GM23338 (cell line): ENCODE measurements around the gene GNB2. TPM values are rescaled to one million over a fixed set of nuclear protein-coding genes. Genes with fewer than 3 reads are reported as not detected.

Experiments
- ATAC-seq: fragments of 200-7000 bp; cut with Tn5 transposase; 3 replicates; pipeline ENCODE4 v1.9.1; 2020
- DNase-seq: peaks from one replicate; pipeline ENCODE4 v3.0.0-alpha.2; 2015; ENCODE audit warnings: low spot score
- H2AFZ ChIP-seq: fragments of 200-600 bp; sonication (generic); 2 replicates; pipeline ENCODE4 v1.8.0; 2016; ENCODE audit warnings: antibody characterized with exemption, mild to moderate bottlenecking, moderate library complexity
- H3F3A ChIP-seq: fragments of 200-600 bp; sonication (generic); replicated peaks from 2 replicates; pipeline ENCODE4 v1.8.0; 2017; ENCODE audit warnings: antibody characterized with exemption, mixed run types, low read depth
- H3K27ac ChIP-seq: fragments of 200-600 bp; sonication (generic); 2 replicates; pipeline ENCODE4 v1.6.1; 2016; ENCODE audit warnings: low read depth
- H3K27me3 ChIP-seq: fragments of 200-600 bp; sonication (generic); 2 replicates; pipeline ENCODE4 v1.8.0; 2016; ENCODE audit warnings: mild to moderate bottlenecking, mixed run types, moderate library complexity; ENCODE audit not compliant: insufficient read depth
- H3K36me3 ChIP-seq: fragments of 200-600 bp; sonication (generic); 2 replicates; pipeline ENCODE4 v1.8.0; 2016; ENCODE audit warnings: mild to moderate bottlenecking; ENCODE audit not compliant: insufficient read depth
- H3K4me1 ChIP-seq: fragments of 200-600 bp; sonication (generic); 2 replicates; pipeline ENCODE4 v1.8.0; 2016; ENCODE audit warnings: mild to moderate bottlenecking, moderate library complexity; ENCODE audit not compliant: insufficient read depth
- H3K4me2 ChIP-seq: fragments of 200-600 bp; sonication (generic); 2 replicates; pipeline ENCODE4 v1.7.1; 2017; ENCODE audit warnings: mixed run types
- H3K4me3 ChIP-seq: fragments of 200-600 bp; sonication (generic); 2 replicates; pipeline ENCODE4 v1.6.1; 2016; ENCODE audit warnings: mixed run types
- H3K79me2 ChIP-seq: fragments of 200-600 bp; sonication (generic); replicated peaks from 2 replicates; pipeline ENCODE4 v1.8.0; 2017; ENCODE audit warnings: mild to moderate bottlenecking; ENCODE audit not compliant: insufficient read depth
- H3K9me2 ChIP-seq: fragments of 200-600 bp; sonication (generic); 2 replicates; pipeline ENCODE4 v1.8.0; 2017; ENCODE audit not compliant: insufficient read depth
- H4K20me1 ChIP-seq: fragments of 200-600 bp; sonication (generic); replicated peaks from 2 replicates; pipeline ENCODE4 v1.8.0; 2017; ENCODE audit warnings: mild to moderate bottlenecking; ENCODE audit not compliant: insufficient read depth
- H3K27ac Mint-ChIP-seq: 2 replicates; pipeline ENCODE4 v1.8.0; 2020; ENCODE audit warnings: inconsistent platforms, mild to moderate bottlenecking, moderate library complexity, mixed read lengths
- H3K27me3 Mint-ChIP-seq: 3 replicates; pipeline ENCODE4 v1.8.0; 2022; ENCODE audit warnings: low read depth, mild to moderate bottlenecking, moderate library complexity, mixed read lengths, inconsistent platforms; ENCODE audit not compliant: insufficient read depth, poor library complexity
- H3K36me3 Mint-ChIP-seq: 3 replicates; pipeline ENCODE4 v1.8.0; 2021; ENCODE audit warnings: low read depth, mild to moderate bottlenecking, inconsistent platforms, moderate library complexity, mixed read lengths
- H3K4me1 Mint-ChIP-seq: 3 replicates; pipeline ENCODE4 v1.8.0; 2020; ENCODE audit warnings: mild to moderate bottlenecking, inconsistent platforms, mixed read lengths
- H3K4me3 Mint-ChIP-seq: 3 replicates; pipeline ENCODE4 v1.8.0; 2021; ENCODE audit warnings: moderate library complexity, mild to moderate bottlenecking, inconsistent platforms, mixed read lengths
- H3K9me3 Mint-ChIP-seq: 3 replicates; pipeline ENCODE4 v1.8.0; 2020; ENCODE audit warnings: moderate library complexity, mild to moderate bottlenecking, inconsistent platforms, mixed read lengths
- CREB1 ChIP-seq: fragments of 250-450 bp; sonication (Bioruptor Pico); IDR thresholded peaks from 2 replicates; pipeline ENCODE4 v1.5.0; 2020; ENCODE audit warnings: low read depth, mild to moderate bottlenecking, moderate library complexity
- EZH2phosphoT487 ChIP-seq: fragments of 200-600 bp; sonication (generic); IDR thresholded peaks from one replicate; pipeline ENCODE4 v1.8.1; 2018; ENCODE audit warnings: antibody characterized with exemption; ENCODE audit not compliant: unreplicated experiment
- STAT1 ChIP-seq: IDR thresholded peaks from one replicate; pipeline ENCODE4 v1.6.1; 2016; ENCODE audit warnings: antibody characterized with exemption; ENCODE audit not compliant: unreplicated experiment
- ZNF331 ChIP-seq: fragments of 250-450 bp; sonication (Bioruptor Pico); IDR thresholded peaks from 2 replicates; pipeline ENCODE4 v1.5.0; 2020; ENCODE audit warnings: low read depth, mild to moderate bottlenecking, moderate library complexity
- polyA plus RNA-seq: library from polyadenylated mRNA; unstranded; fragments of >200 nt; fragmentation: Nextera tagmentation; extraction: Ambion mirVana; gene quantifications from 2 replicates; pipeline ENCODE4 v1.2.1, GENCODE V29; 2016
- total RNA-seq: library from RNA; depleted of rRNA; stranded (reverse); fragments of >200 nt; shearing (Covaris generic); gene quantifications from 2 replicates; pipeline ENCODE4 v1.2.3, GENCODE V29; 2014
- TF ChIP-seq, protein P1 (sequence below): fragments of 250-450 bp; sonication (Bioruptor Pico); IDR thresholded peaks from 2 replicates; pipeline ENCODE4 v1.5.0; 2020; ENCODE audit warnings: mild to moderate bottlenecking, moderate library complexity
- TF ChIP-seq, protein P2 (sequence below): IDR thresholded peaks from one replicate; pipeline ENCODE4 v1.6.1; 2018; ENCODE audit warnings: antibody characterized with exemption; ENCODE audit not compliant: unreplicated experiment
- TF ChIP-seq, protein P3 (sequence below), 2 experiments: fragments of 200-600 bp in 1 of 2; sonication (generic) in 1 of 2; conservative IDR thresholded peaks; 2 replicates each; pipeline versions ENCODE4 v1.5.1 to v1.6.1; 2016 to 2017; ENCODE audit warnings: antibody characterized with exemption in 2 of 2, low read depth in 2 of 2, mild to moderate bottlenecking in 2 of 2, moderate library complexity in 1 of 2

Gene GNB2
- total and polyA plus RNA-seq, 2 experiments from 2014 or later: 112 to 153 TPM

DNA sequence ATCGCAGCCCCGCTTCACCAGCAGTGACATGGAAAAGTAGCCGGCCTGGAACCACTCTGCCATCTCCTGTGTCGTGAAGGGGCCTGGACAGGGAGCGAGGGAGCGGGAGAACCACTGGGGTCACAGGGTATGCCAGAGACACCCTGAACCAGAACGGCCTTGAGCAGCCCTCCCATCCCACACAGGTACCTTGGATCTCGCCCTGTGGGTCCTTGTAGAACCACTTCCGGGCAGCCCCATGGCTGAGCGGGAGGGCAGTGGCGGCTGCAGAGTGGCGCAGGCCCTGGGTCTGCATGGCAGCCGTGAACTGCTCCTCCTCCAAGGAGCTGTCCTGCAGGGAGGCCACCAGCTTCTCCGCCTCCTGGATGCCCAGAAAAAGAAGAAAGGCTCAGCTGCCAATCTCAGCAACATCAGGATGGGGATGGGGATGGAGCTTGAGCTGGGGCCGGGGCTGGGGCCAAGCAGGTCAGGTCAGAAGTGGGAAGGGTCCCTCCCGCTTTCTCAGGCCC, 11.0 kb downstream of the GNB2 start (continued):
- TF ChIP-seq, protein P1, sequence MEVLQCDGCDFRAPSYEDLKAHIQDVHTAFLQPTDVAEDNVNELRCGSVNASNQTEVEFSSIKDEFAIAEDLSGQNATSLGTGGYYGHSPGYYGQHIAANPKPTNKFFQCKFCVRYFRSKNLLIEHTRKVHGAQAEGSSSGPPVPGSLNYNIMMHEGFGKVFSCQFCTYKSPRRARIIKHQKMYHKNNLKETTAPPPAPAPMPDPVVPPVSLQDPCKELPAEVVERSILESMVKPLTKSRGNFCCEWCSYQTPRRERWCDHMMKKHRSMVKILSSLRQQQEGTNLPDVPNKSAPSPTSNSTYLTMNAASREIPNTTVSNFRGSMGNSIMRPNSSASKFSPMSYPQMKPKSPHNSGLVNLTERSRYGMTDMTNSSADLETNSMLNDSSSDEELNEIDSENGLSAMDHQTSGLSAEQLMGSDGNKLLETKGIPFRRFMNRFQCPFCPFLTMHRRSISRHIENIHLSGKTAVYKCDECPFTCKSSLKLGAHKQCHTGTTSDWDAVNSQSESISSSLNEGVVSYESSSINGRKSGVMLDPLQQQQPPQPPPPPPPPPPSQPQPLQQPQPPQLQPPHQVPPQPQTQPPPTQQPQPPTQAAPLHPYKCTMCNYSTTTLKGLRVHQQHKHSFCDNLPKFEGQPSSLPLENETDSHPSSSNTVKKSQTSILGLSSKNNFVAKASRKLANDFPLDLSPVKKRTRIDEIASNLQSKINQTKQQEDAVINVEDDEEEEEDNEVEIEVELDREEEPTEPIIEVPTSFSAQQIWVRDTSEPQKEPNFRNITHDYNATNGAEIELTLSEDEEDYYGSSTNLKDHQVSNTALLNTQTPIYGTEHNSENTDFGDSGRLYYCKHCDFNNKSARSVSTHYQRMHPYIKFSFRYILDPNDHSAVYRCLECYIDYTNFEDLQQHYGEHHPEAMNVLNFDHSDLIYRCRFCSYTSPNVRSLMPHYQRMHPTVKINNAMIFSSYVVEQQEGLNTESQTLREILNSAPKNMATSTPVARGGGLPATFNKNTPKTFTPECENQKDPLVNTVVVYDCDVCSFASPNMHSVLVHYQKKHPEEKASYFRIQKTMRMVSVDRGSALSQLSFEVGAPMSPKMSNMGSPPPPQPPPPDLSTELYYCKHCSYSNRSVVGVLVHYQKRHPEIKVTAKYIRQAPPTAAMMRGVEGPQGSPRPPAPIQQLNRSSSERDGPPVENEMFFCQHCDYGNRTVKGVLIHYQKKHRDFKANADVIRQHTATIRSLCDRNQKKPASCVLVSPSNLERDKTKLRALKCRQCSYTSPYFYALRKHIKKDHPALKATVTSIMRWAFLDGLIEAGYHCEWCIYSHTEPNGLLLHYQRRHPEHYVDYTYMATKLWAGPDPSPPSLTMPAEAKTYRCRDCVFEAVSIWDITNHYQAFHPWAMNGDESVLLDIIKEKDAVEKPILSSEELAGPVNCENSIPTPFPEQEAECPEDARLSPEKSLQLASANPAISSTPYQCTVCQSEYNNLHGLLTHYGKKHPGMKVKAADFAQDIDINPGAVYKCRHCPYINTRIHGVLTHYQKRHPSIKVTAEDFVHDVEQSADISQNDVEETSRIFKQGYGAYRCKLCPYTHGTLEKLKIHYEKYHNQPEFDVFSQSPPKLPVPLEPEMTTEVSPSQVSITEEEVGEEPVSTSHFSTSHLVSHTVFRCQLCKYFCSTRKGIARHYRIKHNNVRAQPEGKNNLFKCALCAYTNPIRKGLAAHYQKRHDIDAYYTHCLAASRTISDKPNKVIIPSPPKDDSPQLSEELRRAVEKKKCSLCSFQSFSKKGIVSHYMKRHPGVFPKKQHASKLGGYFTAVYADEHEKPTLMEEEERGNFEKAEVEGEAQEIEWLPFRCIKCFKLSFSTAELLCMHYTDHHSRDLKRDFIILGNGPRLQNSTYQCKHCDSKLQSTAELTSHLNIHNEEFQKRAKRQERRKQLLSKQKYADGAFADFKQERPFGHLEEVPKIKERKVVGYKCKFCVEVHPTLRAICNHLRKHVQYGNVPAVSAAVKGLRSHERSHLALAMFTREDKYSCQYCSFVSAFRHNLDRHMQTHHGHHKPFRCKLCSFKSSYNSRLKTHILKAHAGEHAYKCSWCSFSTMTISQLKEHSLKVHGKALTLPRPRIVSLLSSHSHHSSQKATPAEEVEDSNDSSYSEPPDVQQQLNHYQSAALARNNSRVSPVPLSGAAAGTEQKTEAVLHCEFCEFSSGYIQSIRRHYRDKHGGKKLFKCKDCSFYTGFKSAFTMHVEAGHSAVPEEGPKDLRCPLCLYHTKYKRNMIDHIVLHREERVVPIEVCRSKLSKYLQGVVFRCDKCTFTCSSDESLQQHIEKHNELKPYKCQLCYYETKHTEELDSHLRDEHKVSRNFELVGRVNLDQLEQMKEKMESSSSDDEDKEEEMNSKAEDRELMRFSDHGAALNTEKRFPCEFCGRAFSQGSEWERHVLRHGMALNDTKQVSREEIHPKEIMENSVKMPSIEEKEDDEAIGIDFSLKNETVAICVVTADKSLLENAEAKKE (CRISPR knock-in tag): no peak

DNA sequence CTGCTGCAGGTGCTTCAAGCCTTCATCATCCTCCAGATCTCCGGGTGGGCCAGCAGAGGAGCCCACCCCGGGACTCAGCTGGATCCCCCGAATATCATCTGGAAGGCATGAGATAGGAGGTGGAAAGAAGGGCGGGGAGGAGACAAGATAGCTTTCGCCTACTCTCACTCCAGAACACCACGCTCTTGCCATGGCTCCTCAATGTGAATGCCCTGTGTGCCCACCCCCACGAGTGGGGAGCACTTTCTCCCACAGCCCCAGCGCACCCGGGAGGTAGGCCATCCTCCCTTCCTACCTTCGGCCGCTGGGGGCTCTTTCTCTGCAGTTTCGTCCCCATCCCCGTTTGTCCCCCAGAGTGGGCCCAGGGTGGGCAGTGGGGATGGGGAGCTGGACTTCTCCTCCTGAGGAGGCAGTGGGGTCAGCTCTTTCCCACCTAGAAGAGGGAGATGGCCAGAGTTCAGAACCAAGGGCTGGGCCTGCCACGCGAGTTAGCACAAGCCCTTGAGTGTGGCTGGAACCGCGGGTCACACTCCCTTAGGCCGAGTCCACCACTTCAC, 11.6 kb downstream of the GNB2 start:
- H3K79me2 ChIP-seq: peaks cover 24% of the 10 kb centered on the region
- Mint-ChIP-seq H3K9me3 (no peaks in the 10 kb centered on the region), H3K36me3 (peaks cover 77% of the 10 kb centered on the region), H3K27ac (no peak overlapping the region), H3K4me3 (no peak overlapping the region), H3K27me3 (peaks cover 17% of the 10 kb centered on the region), H3K4me1 (peaks cover 15% of the 10 kb centered on the region)
- peaks cover 18% of the 10 kb centered on the region for H4K20me1 ChIP-seq
- no peak for TF ChIP-seq CREB1 (CRISPR knock-in tag)
- H3F3A ChIP-seq: peaks cover 24% of the 10 kb centered on the region; the same call in 1 of the 2 replicates
- H3K9me2 ChIP-seq: no peaks in the 10 kb centered on the region
- ATAC-seq: no peak
- no peak for DNase-seq
- H3K36me3 ChIP-seq: peaks cover 7% of the 10 kb centered on the region
- H3K27ac ChIP-seq: no peak overlapping the region
- no peak overlapping the region for H3K4me2 ChIP-seq
- H3K4me3 ChIP-seq: no peak overlapping the region
- H3K27me3 ChIP-seq: no peaks in the 10 kb centered on the region
- peaks cover 7% of the 10 kb centered on the region; the same call in 1 of the 2 replicates for H3K4me1 ChIP-seq
- H2AFZ ChIP-seq: no peak overlapping the region

DNA sequence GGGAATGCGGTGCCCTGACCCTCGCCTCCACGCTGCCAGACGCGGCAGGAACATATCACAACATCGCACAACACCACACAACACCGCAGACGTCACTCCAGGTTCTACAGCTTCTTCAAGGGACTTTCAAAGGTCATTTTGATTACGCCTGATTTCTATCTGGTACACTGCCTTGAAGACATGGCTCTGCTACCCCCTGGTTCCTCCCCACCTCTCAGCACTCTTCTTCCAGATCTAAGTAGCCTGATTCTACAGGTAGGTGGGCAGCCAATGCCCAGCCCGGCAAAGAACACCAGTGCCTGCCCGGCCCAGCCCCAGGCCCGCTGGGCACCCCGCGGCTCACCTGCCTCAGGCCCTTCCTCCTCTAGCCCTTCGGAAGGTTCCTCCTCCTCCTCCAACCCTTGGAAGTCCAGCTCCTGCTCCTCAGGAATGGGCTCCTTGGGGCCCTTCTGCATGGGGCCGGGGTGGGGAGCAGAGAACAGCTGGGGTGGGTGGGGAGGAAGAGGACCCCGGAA, 12.1 kb downstream of the GNB2 start:
- no peaks in the 10 kb centered on the region for H3K9me3 Mint-ChIP-seq
- no peak overlapping the region for H3K4me2 ChIP-seq
- H3K36me3 Mint-ChIP-seq: peaks cover 73% of the 10 kb centered on the region
- no peak overlapping the region for H3K4me3 ChIP-seq
- peaks cover 14% of the 10 kb centered on the region for H3K4me1 Mint-ChIP-seq
- H3F3A ChIP-seq: peaks cover 19% of the 10 kb centered on the region; the same call in 1 of the 2 replicates
- peaks cover 9% of the 10 kb centered on the region for H3K36me3 ChIP-seq
- peaks cover 8% of the 10 kb centered on the region; the same call in 1 of the 2 replicates for H3K4me1 ChIP-seq
- H3K9me2 ChIP-seq: no peaks in the 10 kb centered on the region
- H3K4me3 Mint-ChIP-seq: no peak overlapping the region
- H3K27ac ChIP-seq: no peak overlapping the region
- ATAC-seq (no peak), DNase-seq (no peak)
- peaks cover 17% of the 10 kb centered on the region for H3K27me3 Mint-ChIP-seq
- no peak overlapping the region for H2AFZ ChIP-seq
- H4K20me1 ChIP-seq: peaks cover 24% of the 10 kb centered on the region
- no peak overlapping the region for H3K27ac Mint-ChIP-seq
- H3K79me2 ChIP-seq: peaks cover 30% of the 10 kb centered on the region
- no peaks in the 10 kb centered on the region for H3K27me3 ChIP-seq
- TF ChIP-seq, protein P2, sequence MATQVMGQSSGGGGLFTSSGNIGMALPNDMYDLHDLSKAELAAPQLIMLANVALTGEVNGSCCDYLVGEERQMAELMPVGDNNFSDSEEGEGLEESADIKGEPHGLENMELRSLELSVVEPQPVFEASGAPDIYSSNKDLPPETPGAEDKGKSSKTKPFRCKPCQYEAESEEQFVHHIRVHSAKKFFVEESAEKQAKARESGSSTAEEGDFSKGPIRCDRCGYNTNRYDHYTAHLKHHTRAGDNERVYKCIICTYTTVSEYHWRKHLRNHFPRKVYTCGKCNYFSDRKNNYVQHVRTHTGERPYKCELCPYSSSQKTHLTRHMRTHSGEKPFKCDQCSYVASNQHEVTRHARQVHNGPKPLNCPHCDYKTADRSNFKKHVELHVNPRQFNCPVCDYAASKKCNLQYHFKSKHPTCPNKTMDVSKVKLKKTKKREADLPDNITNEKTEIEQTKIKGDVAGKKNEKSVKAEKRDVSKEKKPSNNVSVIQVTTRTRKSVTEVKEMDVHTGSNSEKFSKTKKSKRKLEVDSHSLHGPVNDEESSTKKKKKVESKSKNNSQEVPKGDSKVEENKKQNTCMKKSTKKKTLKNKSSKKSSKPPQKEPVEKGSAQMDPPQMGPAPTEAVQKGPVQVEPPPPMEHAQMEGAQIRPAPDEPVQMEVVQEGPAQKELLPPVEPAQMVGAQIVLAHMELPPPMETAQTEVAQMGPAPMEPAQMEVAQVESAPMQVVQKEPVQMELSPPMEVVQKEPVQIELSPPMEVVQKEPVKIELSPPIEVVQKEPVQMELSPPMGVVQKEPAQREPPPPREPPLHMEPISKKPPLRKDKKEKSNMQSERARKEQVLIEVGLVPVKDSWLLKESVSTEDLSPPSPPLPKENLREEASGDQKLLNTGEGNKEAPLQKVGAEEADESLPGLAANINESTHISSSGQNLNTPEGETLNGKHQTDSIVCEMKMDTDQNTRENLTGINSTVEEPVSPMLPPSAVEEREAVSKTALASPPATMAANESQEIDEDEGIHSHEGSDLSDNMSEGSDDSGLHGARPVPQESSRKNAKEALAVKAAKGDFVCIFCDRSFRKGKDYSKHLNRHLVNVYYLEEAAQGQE: no peak
- TF ChIP-seq EZH2phosphoT487 (no peak), ZNF331 (CRISPR knock-in tag) (no peak), CREB1 (CRISPR knock-in tag) (no peak), STAT1 (no peak)
- TF ChIP-seq, protein P3, sequence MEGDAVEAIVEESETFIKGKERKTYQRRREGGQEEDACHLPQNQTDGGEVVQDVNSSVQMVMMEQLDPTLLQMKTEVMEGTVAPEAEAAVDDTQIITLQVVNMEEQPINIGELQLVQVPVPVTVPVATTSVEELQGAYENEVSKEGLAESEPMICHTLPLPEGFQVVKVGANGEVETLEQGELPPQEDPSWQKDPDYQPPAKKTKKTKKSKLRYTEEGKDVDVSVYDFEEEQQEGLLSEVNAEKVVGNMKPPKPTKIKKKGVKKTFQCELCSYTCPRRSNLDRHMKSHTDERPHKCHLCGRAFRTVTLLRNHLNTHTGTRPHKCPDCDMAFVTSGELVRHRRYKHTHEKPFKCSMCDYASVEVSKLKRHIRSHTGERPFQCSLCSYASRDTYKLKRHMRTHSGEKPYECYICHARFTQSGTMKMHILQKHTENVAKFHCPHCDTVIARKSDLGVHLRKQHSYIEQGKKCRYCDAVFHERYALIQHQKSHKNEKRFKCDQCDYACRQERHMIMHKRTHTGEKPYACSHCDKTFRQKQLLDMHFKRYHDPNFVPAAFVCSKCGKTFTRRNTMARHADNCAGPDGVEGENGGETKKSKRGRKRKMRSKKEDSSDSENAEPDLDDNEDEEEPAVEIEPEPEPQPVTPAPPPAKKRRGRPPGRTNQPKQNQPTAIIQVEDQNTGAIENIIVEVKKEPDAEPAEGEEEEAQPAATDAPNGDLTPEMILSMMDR (conservative IDR thresholded peaks at IDR 0.05; ENCODE audit: low read depth in 2 of 2): no peak
